Measurements from ENCODE around the gene MAN1C1.

GRCh38 chr1:25809283-25809926 is 192.8 kb downstream of the MAN1C1 start:
- TF ChIP-seq CTCF (IDR thresholded peaks at IDR 0.05; ENCODE audit: extremely low read depth in 1 of 2, insufficient read depth in 1 of 2, low read depth in 1 of 2, low read length in 2 of 2) (no peak), GATA2 (IDR thresholded peaks at IDR 0.05; ENCODE audit: insufficient read depth, insufficient read length, low read depth, low read length) (no peak)

Measured in endothelial cell of umbilical vein (primary cell).